SK-N-SH (cell line): ENCODE data around the gene RIC8B. TPM values are rescaled to one million over a fixed set of nuclear protein-coding genes. Genes with fewer than 3 reads are reported as not detected.
"Not testable (repeated sequence)": the region's sequence is repeated elsewhere in the genome, so short reads cannot be mapped to it uniquely, and the experiment has no call there.

Experiments used
- CTCF ChIA-PET: fragments of 300-600, 350-600 bp; formaldehyde crosslinking; extraction: SDS; loops from one replicate; lab custom pipeline; 2021; lab: Yijun Ruan, JAX
- POLR2A ChIA-PET: fragments of 350-600 bp; sonication (Branson Sonifier 250); formaldehyde crosslinking; extraction: SDS; loops from one replicate; lab custom pipeline; 2020; ENCODE audit warnings: antibody characterized with exemption, inconsistent platforms; lab: Yijun Ruan, JAX
- DNase-seq: peaks from one replicate; pipeline ENCODE4 v3.0.0; 2012
- H2AFZ ChIP-seq: fragments of 200-600 bp; sonication (generic); 2 replicates; pipeline ENCODE4 v1.8.1; 2016; ENCODE audit warnings: antibody characterized with exemption, mild to moderate bottlenecking, low read depth
- H3F3A ChIP-seq: fragments of 200-600 bp; sonication (generic); replicated peaks from 2 replicates; pipeline ENCODE3; 2016; ENCODE audit warnings: antibody characterized with exemption, mild to moderate bottlenecking; ENCODE audit not compliant: insufficient read depth
- H3K27ac ChIP-seq, 2 experiments: fragments of 200-500 bp in 1 of 2; fragments of 200-600 bp in 1 of 2; sonication (Bioruptor generic) in 1 of 2; sonication (generic), shearing (Covaris generic) in 1 of 2; 2 replicates each; pipeline versions ENCODE4 v1.5.1 to v1.6.1; 2014 to 2016; ENCODE audit warnings: low read depth in 2 of 2, inconsistent platforms in 1 of 2, low read length in 1 of 2, mild to moderate bottlenecking in 1 of 2, mixed read lengths in 1 of 2
- H3K27me3 ChIP-seq: fragments of 200-600 bp; sonication (generic), shearing (Covaris generic); 2 replicates; pipeline ENCODE4 v1.6.1; 2016; ENCODE audit warnings: mixed run types; ENCODE audit not compliant: insufficient read depth
- H3K36me3 ChIP-seq, 2 experiments: fragments of 200-500 bp in 1 of 2; fragments of 200-600 bp in 1 of 2; sonication (Bioruptor generic) in 1 of 2; sonication (generic) in 1 of 2; replicated peaks in 1 of 2; 2 replicates each; pipeline versions ENCODE3 to v1.5.1; 2014 to 2016; ENCODE audit warnings: low read length in 1 of 2, mild to moderate bottlenecking in 1 of 2; ENCODE audit not compliant: insufficient read depth in 2 of 2, control insufficient read depth in 1 of 2
- H3K4me1 ChIP-seq, 2 experiments: fragments of 200-500 bp in 1 of 2; fragments of 200-600 bp in 1 of 2; sonication (Bioruptor generic) in 1 of 2; sonication (generic), shearing (Covaris generic) in 1 of 2; 2 replicates each; pipeline versions ENCODE4 v1.5.1 to v1.6.1; 2014 to 2016; ENCODE audit warnings: low read depth in 1 of 2, low read length in 1 of 2, mixed run types in 1 of 2; ENCODE audit not compliant: insufficient read depth in 2 of 2, control insufficient read depth in 1 of 2
- H3K4me2 ChIP-seq: fragments of 200-600 bp; sonication (generic), shearing (Covaris generic); 2 replicates; pipeline ENCODE4 v1.6.1; 2017; ENCODE audit warnings: mixed run types
- H3K4me3 ChIP-seq, 2 experiments: fragments of 200-500 bp in 1 of 2; fragments of 200-600 bp in 1 of 2; sonication (Bioruptor generic) in 1 of 2; sonication (generic), shearing (Covaris generic) in 1 of 2; 2 replicates each; pipeline versions ENCODE4 v1.5.1 to v1.8.1; 2014 to 2016; ENCODE audit warnings: low read depth in 2 of 2, inconsistent platforms in 1 of 2, low read length in 1 of 2, mild to moderate bottlenecking in 1 of 2, mixed read lengths in 1 of 2, moderate library complexity in 1 of 2
- H3K79me2 ChIP-seq: fragments of 200-600 bp; sonication (generic); 2 replicates; pipeline ENCODE4 v1.8.1; 2017; ENCODE audit warnings: mild to moderate bottlenecking; ENCODE audit not compliant: insufficient read depth
- H3K9ac ChIP-seq: fragments of 200-600 bp; sonication (generic); 2 replicates; pipeline ENCODE4 v1.6.1; 2017; ENCODE audit warnings: mixed run types
- H3K9me2 ChIP-seq: fragments of 200-600 bp; sonication (generic); 2 replicates; pipeline ENCODE4 v1.6.1; 2017; ENCODE audit warnings: mixed run types
- H3K9me3 ChIP-seq: fragments of 200-600 bp; sonication (generic); 2 replicates; pipeline ENCODE4 v1.6.1; 2017; ENCODE audit warnings: mixed run types, mild to moderate bottlenecking, moderate library complexity
- H4K20me1 ChIP-seq: fragments of 200-600 bp; sonication (generic); 2 replicates; pipeline ENCODE4 v1.6.1; 2017; ENCODE audit warnings: mild to moderate bottlenecking, mixed run types; ENCODE audit not compliant: insufficient read depth
- EP300 ChIP-seq, 2 experiments: IDR thresholded peaks; 2 replicates each; pipeline versions ENCODE4 v1.4.0 to v1.6.1; 2012; ENCODE audit warnings: borderline replicate concordance in 1 of 2, low read depth in 1 of 2, low read length in 1 of 2
- FOXJ3 ChIP-seq: sonication (generic); formaldehyde crosslinking; IDR thresholded peaks from 2 replicates; pipeline ENCODE4 v1.5.1; 2020; ENCODE audit warnings: mild to moderate bottlenecking, missing genetic modification reagents
- MXI1 ChIP-seq: IDR thresholded peaks from 2 replicates; pipeline ENCODE4 v1.6.1; 2012; ENCODE audit warnings: mild to moderate bottlenecking, low read depth, low read length, improper control_type of control experiment
- RXRA ChIP-seq: IDR thresholded peaks from 2 replicates; pipeline ENCODE4 v1.4.0; 2012; ENCODE audit warnings: low read depth, mild to moderate bottlenecking, borderline replicate concordance
- TAF1 ChIP-seq: IDR thresholded peaks from 2 replicates; pipeline ENCODE4 v1.6.1; 2012; ENCODE audit warnings: low read depth, mild to moderate bottlenecking, low read length, moderate library complexity, borderline replicate concordance
- TEAD4 ChIP-seq: IDR thresholded peaks from 2 replicates; pipeline ENCODE4 v1.4.0; 2012; ENCODE audit warnings: mild to moderate bottlenecking, borderline replicate concordance; ENCODE audit not compliant: insufficient read depth
- WGBS: methylation state at CpG from one replicate; pipeline ENCODE4 v1.1.6; 2017; ENCODE audit warnings: low lambda C conversion rate; 5-methylcytosine and 5-hydroxymethylcytosine counted together
- polyA plus RNA-seq, 3 experiments: library from polyadenylated mRNA; depleted of rRNA; stranded (reverse); fragments of >200 nt; gene quantifications; 2 replicates each; pipeline ENCODE4 v1.2.3, GENCODE V29; 2012
- TF ChIP-seq, protein P1 (sequence below): IDR thresholded peaks from 2 replicates; pipeline ENCODE4; 2012
- TF ChIP-seq, protein P2 (sequence below): IDR thresholded peaks from 2 replicates; pipeline ENCODE4 v1.4.0; 2012; ENCODE audit warnings: low read depth

RIC8B gene
- polyA plus RNA-seq, 1 of the 3 experiments (the other 2 are of a cell fraction), result 6.2 TPM

DNA sequence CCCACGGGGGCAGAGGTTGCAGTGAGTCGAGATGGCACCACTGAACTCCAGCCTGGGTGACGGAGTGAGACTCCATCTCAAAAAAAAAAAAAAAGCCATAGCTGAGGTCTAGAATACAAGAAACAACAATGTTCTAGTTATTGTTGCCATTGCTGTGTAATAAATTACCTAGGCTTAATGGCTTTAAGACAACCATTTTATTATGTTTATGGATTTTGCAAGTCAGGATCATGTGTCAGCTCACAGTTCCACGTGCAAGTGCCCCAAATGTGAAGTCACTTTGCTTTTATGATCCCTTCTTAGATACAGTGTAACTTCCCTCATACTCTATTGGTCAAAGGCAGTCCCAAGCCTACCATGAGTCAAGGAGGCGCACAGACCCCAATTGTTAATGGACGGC is 49.5 kb upstream of the RIC8B start (continued):
- TF ChIP-seq RXRA, result no peak
- TF ChIP-seq, protein P1, sequence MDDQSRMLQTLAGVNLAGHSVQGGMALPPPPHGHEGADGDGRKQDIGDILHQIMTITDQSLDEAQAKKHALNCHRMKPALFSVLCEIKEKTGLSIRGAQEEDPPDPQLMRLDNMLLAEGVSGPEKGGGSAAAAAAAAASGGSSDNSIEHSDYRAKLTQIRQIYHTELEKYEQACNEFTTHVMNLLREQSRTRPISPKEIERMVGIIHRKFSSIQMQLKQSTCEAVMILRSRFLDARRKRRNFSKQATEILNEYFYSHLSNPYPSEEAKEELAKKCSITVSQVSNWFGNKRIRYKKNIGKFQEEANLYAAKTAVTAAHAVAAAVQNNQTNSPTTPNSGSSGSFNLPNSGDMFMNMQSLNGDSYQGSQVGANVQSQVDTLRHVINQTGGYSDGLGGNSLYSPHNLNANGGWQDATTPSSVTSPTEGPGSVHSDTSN, result no peak

DNA sequence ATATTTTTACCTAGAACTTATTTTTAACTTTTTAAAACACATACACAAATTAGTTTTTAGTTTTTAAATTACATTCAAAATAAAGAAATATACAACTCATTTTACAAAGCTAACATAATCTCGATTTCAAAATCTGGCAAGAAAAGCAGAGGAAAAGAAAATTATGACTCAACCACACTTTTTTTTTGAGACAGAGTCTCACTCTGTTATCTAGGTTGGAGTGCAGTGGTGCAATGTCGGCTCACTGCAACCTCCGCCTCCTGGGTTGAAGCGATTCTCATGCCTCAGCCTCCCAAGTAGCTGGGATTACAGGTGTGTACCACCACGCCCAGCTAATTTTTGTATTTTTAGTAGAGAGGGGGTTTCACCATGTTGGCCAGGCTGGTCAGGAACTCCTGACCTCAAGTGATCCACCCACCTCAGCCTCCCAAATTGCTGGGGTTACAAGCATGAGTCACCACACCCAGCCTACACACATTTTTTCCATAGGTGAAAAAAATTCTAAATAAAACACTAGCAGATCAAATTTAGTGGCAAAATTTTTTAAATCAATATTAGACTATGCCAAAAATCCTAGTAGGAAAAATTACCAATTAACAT is 47.8 kb upstream of the RIC8B start:
- DNase-seq, H3K27ac ChIP-seq, POLR2A ChIA-PET, H3K9ac ChIP-seq, H3K4me1 ChIP-seq, H3K4me2 ChIP-seq, H2AFZ ChIP-seq, H3K9me2 ChIP-seq, H4K20me1 ChIP-seq, H3K79me2 ChIP-seq, H3K4me3 ChIP-seq, H3K36me3 ChIP-seq, H3K9me3 ChIP-seq, H3F3A ChIP-seq, H3K27me3 ChIP-seq: not testable (repeated sequence)
- 81% methylated on average over 5 of the region's 5 CpGs for WGBS
- CTCF ChIA-PET, result interaction anchor here (0.9 kb wide), 1 partner anchor 322 kb away, joined by 3 read pairs; no protein-coding TSS in a partner anchor

DNA sequence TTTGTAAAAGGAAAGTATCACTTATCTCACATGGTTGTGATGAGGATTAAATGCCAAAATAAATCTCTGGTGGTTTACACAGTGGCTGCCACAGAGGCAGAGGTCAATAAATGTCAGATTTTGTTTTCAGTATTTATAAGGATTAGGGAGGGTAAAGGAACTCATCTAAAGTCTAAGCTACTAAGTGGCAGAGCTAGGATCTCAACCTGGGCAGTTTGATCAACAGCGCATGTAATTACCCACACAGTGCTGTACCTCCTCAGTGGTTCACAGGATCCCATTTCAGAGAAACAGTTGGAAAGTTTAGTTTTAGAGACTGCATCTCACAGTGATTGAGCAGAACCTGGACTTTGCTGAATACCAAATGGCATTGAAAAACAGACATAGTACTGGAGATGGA is 44.9 kb upstream of the RIC8B start:
- WGBS, result 100% methylated on average over 1 of the region's 1 CpG
- H3K4me1 ChIP-seq, result no peaks in the 10 kb centered on the region
- DNase-seq, result no peak
- H3K27ac ChIP-seq, result no peak overlapping the region
- no peaks in the 10 kb centered on the region for H3K36me3 ChIP-seq
- no peak overlapping the region for H2AFZ ChIP-seq
- H3K9me3 ChIP-seq, result no peaks in the 10 kb centered on the region
- no peak overlapping the region for H3K9ac ChIP-seq
- no peaks in the 10 kb centered on the region for H4K20me1 ChIP-seq
- no peaks in the 10 kb centered on the region for H3F3A ChIP-seq
- no peaks in the 10 kb centered on the region for H3K79me2 ChIP-seq
- no peak overlapping the region for H3K4me2 ChIP-seq
- H3K27me3 ChIP-seq, result no peaks in the 10 kb centered on the region
- no peak for TF ChIP-seq EP300 (IDR thresholded peaks at IDR 0.05; ENCODE audit: borderline replicate concordance in 1 of 2, low read depth in 1 of 2, low read length in 1 of 2)
- TF ChIP-seq MXI1, result no peak
- no peak for TF ChIP-seq FOXJ3
- TF ChIP-seq, protein P2, sequence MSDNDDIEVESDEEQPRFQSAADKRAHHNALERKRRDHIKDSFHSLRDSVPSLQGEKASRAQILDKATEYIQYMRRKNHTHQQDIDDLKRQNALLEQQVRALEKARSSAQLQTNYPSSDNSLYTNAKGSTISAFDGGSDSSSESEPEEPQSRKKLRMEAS, result no peak
- no peak for TF ChIP-seq TEAD4
- TF ChIP-seq TAF1, result no peak
- TF ChIP-seq, all 33 proteins: peak for 0
- Histone ChIP-seq H3K4me3 (no peak overlapping the region), H3K9me2 (no peaks in the 10 kb centered on the region)
- ChIA-PET CTCF (interaction anchor here (1.2 to 1.6 kb wide), 2 partner anchors 37 to 189 kb away, joined by 3 to 4 read pairs; no protein-coding TSS in a partner anchor), POLR2A (no interaction called here)
